AG10803 (cell line): ENCODE results near the gene SOD1.

Experiments used
- DNase-seq: peaks from one replicate; pipeline ENCODE4 v3.0.0; 2010; ENCODE audit warnings: low read depth
- H3K4me3 ChIP-seq: 2 replicates; pipeline ENCODE4 v1.5.1; 2011; ENCODE audit warnings: mild to moderate bottlenecking, low read length, control low read depth
- CTCF ChIP-seq: conservative IDR thresholded peaks from 2 replicates; pipeline ENCODE4 v1.5.1; 2011; ENCODE audit warnings: mild to moderate bottlenecking, low read length, control low read depth, inconsistent platforms

The SOD1 gene

GRCh38 chr21:31711326-31711725, 51.8 kb downstream of the SOD1 start:
- DNase-seq, result no peak
- TF ChIP-seq CTCF, result no peak
- no peak overlapping the region for H3K4me3 ChIP-seq

GRCh38 chr21:31711745-31712285, 52.3 kb downstream of the SOD1 start:
- no peak overlapping the region for H3K4me3 ChIP-seq
- TF ChIP-seq CTCF, result no peak
- no peak for DNase-seq

- no peak for TF ChIP-seq CTCF
- no peak for DNase-seq
- no peak overlapping the region for H3K4me3 ChIP-seq
These were observed 53.6 kb downstream of the SOD1 start for GRCh38 chr21:31713115-31713514.

- H3K4me3 ChIP-seq, result no peak overlapping the region
- no peak for TF ChIP-seq CTCF
These were observed 54.7 kb downstream of the SOD1 start for GRCh38 chr21:31713973-31714740.

GRCh38 chr21:31714741-31715365, 55.4 kb downstream of the SOD1 start:
- no peak overlapping the region for H3K4me3 ChIP-seq
- no peak for DNase-seq
- TF ChIP-seq CTCF, result no peak

More at GRCh38 chr21:31713973-31714740, 54.7 kb downstream of the SOD1 start:
- no peak for DNase-seq

GRCh38 chr21:31716106-31716505, 56.6 kb downstream of the SOD1 start:
- no peak for DNase-seq
- H3K4me3 ChIP-seq, result no peak overlapping the region
- no peak for TF ChIP-seq CTCF
